ENCODE measurements around the gene SH3D21.
A peak's percentile ranks its signal among the peaks of the same experiment; 100 is the strongest.

SH3D21 gene

DNA sequence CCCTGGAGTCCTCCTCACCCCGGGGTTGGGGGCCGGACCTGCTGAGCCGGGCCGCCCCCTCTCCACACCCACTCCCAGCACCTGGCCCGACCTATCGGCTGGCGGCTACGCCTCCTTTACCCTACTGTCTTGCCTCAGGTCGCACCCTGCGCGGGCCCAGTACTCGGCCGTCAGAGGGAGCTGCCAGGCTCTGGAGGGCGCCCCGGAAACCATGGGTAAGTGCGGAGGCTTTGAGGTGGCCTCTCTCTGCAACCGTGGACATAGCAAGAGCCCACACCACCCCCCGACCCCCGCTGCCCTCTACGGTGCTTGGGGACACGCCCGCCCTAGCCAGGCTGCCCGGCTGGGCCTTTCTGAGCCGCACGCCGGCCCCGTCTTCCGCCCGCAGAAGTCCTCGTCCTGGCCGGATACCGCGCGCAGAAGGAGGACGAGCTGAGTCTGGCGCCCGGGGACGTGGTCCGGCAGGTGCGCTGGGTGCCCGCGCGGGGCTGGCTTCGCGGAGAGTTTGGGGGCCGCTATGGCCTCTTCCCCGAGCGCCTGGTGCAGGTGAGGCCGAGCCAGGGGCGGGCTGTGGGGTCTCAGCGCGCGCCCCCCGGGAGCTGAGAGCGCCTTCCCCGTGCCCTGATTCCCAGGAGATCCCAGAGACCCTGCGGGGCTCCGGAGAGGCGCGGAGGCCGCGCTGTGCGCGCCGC, at the start of gene SH3D21:
TSS of gene SH3D21 (plus strand) at position 159 of the 692 bp plus-strand sequence. CDS start at position 212, 53 bp downstream.
- DNase-seq (ENCODE audit: low read depth): peak; percentile 24

DNA sequence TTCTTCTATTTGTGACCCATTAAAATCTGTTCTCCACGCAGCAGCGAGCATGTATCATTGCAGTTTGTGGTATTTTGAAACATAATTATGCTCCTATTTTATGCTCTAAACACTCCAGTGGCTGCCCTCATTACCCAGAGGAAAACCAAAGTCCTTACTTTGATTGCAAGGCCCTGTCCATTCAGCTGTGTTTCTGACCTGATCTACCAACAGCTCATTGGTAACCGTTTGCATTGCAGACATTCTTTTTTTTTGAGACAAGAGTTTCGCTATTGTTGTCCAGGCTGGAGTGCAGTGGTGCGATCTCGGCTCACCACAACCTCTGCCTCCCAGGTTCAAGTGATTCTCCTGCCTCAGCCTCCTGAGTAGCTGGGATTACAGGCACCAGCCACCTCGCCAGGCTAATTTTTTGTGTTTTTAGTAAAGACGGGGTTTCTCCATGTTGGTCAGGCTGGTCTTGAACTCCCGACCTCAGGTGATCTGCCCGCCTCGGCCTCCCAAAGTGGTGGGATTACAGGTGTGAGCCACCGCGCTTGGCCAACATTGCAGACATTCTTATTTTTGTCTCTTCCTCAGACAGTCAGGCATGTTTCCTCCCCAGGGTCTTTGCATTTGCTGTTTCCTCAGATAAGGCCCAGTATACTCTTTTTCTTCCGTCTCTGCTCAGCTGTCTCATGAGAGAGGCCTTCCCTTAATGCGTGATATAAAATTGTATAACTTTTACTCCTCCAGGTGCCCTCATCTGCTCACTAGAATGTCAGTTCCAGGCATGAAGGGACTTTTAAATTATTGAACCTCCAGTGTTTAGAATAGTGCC, 49.4 kb upstream of the SH3D21 start:
- no peak for DNase-seq (ENCODE audit: low read depth)

DNA sequence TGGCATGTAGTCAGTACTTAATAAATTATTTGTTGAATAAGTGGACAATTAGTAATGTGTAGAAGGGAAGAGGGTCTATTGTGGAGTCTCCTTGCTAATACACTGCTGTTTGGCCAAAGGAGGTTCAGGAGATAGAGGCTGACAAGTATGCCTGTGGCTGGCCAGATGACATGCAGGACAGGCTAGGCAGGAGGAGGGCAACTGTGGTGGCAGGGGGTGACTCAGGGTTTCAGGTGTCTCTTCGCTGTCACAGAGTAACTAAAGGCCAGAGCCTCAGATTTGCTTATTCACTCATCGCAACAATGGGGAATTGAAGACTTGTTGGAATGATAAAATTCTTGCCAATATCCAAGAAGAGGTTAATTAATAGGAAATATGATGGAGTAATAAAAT, 48.8 kb upstream of the SH3D21 start:
- DNase-seq (ENCODE audit: low read depth): no peak

DNA sequence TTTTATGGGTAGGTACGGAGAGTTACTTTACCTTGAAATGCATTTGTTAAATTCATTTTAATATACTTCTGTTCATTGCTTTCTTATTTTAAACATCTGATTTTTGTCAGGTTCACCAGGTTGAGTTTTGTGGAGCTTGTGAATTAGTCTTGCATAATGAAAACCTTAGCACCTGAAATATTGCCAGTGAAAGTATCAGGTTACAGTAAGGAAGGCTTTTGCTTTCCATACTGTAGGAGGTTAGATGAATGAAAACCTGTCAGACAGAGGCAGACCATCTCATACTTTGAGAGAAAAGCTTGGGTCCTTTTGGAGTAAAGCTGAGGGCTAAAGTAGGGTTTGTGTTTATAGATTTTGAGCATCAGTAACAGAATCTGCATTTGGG, 47.2 kb upstream of the SH3D21 start:
- no peak for DNase-seq (ENCODE audit: low read depth)

DNA sequence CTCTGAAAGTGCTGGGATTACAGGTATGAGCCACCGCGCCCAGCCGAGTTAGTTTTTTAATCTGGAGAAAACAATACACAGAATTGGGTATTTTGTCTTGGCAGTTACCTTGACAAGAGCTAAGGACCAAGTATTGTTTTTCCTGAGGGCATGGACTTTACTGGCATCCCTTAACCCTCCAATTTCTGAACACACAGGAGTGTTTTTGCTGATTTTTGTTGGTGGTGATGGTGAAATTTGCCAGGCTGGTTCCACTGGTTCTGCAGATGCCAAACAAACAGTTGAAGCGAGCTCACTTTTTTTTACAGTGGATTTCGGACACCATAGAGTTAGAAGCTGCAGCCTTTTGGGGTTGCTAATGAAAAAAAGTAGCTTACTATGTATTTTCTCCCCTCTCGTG, 37.2 kb upstream of the SH3D21 start:
- DNase-seq (ENCODE audit: low read depth): no peak

DNA sequence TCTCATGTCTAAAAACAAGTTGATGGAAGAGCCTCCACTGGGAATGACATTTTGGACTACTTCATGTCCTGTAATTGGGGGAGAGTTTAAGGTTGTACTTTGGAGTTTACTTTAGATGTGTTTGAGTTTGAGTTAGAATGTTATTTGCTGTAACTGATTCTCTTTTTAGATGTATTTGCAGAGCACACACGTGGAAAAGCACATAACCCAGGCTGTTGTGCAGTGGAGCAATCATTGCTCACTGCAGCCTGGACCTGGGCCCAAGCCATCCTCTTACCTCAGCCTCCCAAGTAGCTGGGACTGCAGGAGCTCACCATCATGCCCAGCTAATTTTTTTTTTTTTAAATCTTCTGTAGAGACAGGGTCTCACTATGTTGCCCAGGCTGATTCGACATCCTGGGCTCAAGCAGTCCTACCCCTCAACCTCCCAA, 36.7 kb upstream of the SH3D21 start:
- DNase-seq (ENCODE audit: low read depth): no peak

DNA sequence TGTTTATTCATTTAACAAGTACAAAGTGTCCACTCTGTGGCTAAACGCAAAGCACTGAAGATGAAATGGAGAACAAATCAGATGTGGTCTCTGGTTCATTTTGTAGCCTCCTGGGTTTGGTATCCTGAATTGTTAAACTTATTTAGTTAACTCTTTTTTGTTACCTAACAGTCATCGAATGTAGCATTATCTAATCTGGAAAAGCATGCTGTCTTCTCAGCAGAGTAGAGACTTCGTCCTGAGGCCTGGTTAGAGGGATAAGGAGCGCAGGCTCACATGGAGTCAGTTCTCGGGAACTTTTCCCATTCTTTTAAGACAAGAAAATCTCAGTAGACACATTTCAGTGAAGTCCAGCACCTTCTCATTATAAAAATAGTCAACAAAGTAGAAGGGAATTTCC, 33.1 kb upstream of the SH3D21 start:
- no peak for DNase-seq (ENCODE audit: low read depth)

DNA sequence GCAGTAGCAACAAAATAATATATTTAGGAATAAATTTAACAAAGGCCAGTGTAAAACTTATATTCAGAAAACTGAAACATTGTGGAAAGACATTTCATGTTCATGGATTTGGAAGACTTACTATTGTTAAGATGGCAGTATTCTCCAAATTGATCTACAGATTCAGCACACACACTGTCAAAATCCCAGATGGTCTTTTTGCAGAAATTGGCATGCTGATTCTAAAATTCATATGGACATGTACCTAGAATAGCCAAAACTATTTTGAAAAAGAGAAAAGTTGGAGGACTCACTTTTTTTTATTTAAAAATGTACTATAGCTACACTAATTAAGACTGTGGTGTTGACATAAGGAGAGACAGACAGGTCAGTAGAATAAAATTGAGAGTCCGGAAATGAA, 32.0 kb upstream of the SH3D21 start:
- DNase-seq (ENCODE audit: low read depth): no peak

DNA sequence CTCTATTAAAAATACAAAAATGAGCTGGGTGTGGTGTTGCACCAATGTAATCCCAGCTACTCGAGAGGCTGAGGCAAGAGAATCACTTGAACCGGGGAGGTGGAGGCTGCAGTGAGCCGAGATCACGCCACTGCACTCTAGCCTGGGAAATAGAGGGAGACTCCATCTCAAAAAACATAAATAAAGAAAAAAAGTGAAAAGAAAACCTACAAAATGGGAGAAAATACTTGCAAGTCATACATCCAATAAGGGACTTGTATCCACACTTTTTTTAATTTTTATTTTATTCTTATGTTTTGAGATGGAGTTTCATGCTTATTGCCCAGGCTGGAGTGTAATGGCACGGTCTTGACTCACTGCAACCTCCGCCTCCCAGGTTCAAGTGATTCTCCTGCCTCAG, 29.5 kb upstream of the SH3D21 start:
- DNase-seq (ENCODE audit: low read depth): no peak

DNA sequence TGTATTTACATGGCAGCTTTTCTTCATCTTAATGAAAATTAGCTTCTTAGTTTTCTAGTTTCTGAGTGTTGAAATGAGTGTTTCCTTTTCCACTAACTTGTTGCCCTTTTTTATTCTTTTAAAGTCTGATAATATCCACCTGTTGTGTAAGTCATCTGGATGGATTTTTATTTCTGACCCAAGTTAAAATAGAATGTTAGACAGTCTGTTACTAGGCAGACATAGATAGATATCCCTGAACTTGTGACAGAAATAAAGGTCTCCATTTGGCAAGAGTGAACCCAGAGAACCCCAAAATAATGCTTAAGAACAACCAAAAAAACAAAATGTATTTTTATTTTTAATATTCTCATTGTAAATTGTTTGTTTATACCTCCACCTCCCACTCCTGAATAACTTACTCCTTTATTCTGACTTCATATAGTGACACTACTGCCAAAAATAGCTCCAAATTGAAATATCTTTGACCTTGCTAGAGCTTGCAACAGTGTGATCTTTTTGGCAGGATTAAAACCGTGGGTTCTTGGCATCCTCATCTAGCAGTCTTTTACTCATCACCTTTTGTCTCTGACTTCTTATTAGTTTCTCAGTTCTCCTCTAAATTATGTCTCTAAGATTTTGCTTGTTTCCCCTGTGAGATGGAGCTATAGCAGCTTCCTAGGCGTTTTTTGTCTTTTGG, 26.9 kb upstream of the SH3D21 start:
- no peak for DNase-seq (ENCODE audit: low read depth)

DNA sequence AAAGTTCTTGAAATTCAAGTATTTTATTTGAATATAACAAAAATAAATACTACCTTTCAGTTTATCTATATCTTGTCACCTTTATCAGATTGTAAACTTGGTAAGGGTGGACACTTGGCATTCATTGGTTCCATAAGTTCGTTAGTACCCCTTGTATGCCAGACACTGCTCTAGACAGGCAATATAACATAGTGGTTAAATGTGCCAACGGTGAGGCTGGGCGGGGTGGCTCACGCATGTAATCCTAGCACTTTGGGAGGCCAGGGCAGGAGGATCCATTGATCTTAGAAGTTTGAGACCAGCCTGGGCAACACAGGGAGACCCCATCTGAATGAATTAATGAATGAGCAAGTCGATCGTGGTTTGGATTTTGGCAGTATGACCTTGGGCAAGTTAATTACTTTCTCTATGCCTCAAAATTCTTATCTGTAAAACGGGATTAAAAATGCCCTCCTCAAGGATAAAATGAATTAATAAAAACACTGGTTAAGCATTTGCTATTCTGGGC, 26.3 kb upstream of the SH3D21 start:
- no peak for DNase-seq (ENCODE audit: low read depth)

DNA sequence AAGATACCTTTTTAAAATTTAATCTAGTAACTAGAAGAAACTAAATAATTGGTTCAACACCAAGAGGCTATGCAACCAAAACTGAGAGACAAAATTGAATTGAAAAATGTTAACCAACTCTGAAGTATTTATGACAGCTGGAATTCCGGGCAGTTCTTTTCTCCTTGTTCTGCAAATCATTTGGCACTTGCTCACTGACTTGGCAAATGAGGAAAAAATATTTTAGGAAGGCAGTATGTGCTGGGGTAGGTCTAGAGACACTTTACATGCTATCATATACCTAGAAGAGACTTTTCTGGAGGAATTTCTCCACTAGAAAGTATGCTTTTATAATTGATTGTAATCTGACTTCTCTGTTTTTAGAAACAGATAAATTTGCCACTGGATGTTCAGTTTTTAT, 22.1 kb upstream of the SH3D21 start:
- DNase-seq (ENCODE audit: low read depth): no peak

DNA sequence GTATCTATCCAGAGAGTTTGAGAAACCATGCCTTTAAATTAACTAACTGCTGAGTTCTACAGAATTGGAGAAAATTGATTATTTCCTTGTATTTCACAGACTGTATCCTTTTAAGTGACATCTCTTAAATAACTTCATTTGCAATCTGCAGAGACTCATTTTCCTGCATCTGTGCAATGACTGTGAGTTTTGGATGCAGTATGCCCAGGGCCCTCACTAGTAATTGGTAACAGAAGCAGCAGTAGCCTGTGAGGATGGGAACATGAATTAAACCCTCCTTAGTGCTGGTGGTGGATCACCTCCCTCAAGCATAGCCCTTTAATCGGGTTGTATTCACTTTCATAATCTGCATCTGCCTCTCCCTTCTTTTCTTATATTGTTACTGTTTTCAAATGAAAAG, 21.7 kb upstream of the SH3D21 start:
- no peak for DNase-seq (ENCODE audit: low read depth)

DNA sequence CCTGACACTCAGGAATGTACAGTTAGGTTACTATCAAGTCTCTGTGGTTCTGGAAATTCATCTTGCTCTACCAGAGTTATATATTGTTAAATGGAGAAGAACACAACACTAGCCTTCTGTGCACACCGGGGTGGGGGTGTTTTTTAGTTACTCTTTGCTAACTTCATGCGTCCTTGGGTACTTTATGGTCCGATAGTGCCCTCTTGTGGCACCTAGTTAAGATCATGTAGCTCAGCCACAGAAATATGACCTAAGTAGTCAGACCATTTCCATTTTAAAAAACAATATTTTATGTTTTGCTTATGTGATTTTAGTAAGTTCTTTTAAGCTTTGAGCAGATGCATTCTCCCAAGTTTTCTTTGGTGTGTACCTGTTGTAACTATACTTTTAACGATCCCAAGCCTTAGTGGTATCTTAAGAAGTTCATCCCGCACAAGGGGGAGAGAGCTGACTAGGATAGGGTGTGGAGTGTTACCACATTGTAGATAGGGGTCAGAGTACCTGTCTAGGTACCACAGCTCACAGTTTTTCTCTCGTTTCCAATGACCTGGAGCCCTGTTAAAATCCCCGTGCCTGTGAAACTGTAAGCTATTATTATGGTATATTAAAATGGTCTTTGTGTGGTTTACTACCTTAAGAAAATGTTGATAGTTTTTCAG, 20.6 kb upstream of the SH3D21 start:
- DNase-seq (ENCODE audit: low read depth): peak; percentile 56

DNA sequence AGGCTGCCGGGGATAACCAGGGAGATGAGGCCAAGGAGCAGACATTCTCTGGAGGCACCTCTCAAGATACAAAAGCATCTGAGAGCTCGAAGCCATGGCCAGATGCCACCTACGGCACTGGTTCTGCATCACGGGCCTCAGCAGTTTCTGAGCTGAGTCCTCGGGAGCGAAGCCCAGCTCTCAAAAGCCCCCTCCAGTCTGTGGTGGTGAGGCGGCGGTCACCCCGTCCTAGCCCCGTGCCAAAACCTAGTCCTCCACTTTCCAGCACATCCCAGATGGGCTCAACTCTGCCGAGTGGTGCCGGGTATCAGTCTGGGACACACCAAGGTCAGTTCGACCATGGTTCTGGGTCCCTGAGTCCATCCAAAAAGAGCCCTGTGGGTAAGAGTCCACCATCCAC, 19.4 kb upstream of the SH3D21 start:
- no peak for DNase-seq (ENCODE audit: low read depth)

DNA sequence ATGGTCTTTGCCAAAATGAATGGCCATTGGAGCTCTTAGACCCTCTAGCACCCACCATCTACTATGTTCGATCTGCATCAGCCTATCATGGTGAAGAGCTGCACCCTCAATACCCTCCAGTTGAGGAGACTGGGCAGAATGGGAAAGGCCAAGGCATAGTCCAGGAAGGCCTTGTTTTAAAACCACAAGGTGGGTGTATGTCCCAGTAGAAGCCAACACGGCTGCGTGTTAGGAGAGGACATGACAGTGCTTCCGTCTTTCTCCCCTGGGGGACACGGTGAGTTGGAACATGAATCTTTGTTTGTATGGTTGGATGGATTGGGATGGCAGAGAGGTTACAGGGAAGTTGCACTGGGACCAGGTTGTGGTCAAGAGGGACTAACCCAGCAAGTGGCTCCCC, 18.6 kb upstream of the SH3D21 start:
- no peak for DNase-seq (ENCODE audit: low read depth)

DNA sequence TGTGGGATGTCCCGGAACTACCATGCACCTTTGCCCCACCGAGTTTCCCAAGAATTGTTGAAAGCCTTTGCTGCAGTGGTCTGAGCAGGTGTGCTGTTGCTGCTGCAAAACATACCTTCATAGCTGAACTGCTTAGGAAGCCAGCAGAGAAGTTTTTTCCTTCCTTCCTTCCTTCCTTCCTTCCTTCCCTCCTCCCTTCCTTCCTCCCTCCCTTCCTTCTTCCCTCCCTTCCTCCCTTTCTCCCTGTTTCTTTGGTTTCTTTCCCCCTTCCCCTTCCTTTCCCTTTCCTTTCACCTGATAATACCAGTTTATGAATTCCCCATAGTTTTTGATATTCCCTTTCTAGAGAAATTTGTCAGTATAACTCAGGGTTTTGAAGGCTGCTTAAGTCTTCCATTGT, 10.8 kb upstream of the SH3D21 start:
- no peak for DNase-seq (ENCODE audit: low read depth)

DNA sequence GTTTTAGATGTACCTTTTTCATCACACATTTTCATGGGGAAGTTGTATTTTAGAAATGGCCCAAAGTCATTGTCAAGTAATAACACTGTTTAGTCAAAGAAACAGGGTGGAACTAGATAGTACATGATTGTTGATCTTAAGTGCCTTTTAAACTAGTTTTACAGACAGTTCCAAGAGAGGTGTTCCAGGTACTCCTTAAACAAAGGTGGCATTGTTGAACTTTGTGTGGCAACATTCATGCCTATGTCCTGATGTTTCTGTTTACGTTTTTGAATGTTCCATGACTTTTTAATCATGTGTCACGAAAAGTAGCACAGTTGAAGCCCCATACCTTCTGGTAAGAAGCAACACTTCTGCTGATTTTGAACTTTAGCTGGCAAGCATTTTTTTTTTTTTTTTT, 9.1 kb upstream of the SH3D21 start:
- no peak for DNase-seq (ENCODE audit: low read depth)

DNA sequence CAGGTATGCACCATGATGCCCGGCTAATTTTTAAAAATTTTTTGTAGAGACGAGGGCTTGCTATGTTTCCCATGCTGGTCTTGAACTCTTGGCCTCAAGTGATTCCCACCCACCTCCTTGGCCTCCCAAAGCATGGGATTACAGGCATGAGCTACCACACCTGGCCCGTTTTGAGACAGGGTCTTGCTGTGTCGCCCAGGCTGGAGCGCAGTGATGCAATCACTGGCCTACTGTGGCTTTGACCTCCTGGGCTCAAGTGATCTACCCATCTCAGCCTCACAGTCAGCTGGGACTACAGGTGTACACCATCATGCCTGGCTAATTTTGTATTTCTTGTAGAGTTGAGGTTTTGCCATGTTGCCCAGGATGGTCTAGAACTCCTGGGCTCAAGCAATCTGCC, 7.5 kb upstream of the SH3D21 start:
- DNase-seq (ENCODE audit: low read depth): no peak

DNA sequence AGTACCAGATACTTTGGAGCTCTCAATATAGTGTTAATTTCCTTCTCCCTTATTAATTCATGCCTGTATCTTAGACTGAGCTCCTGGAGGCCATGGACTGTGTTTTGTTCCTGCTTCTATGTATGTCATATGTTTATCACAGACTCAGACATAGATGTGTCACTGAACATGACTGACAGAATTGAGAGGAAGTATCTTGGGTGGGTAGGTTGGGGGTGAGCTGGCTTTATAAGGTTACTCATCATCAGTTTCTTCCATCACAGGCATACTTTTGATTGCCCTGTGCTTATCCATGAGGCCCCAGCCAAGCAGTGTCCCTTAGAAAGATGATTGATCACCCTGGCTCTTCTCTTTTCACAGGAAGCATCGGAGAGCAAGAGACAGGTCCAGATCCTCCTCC, 5.6 kb upstream of the SH3D21 start:
- DNase-seq (ENCODE audit: low read depth): no peak

DNA sequence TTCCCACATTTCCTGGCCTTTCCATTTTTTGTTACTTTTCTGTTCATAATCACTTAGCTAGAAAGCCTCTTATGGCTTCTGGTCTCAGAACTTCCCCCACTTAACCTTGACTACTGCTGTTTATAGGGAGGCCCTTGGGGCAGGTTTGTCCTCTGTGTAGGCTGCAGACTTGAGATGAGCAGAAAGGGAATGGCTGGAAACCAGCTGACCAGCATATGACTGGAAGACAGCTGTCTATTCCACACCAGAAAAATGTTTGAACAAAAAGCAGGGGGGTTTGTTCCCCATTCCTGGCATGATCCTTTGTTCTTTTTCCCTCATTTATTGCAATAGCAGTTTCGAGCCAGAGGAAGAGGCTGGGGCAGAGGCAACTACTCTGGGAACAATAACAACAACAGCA, 4.9 kb upstream of the SH3D21 start:
- no peak for DNase-seq (ENCODE audit: low read depth)

DNA sequence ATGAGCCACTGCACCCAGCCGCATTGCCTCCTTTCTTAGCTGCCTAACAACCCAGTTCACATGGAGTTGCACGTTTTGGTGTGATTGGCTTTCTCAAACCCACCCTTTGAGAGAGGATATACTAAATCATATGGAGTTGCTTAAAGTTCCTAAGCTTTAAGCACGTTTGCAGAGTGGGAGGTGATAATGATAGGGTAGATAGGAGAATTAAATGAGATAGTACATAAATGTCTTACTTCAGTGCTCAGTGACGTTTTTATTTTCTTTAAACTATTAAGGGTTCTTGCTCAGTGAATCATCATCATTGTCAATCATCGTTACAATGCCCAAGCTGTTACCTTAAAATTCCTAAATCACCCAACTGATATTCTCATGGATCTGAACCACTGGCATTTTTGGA, 2.9 kb upstream of the SH3D21 start:
- no peak for DNase-seq (ENCODE audit: low read depth)

Data from stimulated activated CD4-positive, alpha-beta T cell treated with anti-CD3 and anti-CD28 coated beads, Interleukin-2, amount 100 ng/mL, for 4 hours (primary cell).